Activated naive CD8-positive, alpha-beta T cell treated with anti-CD3 and anti-CD28 coated beads, Interleukin-2, amount 10 ng/mL, durations not matched to agents 7 days and 5 days (primary cell): ENCODE measurements around the gene ARID5B. TPM values are rescaled to one million over a fixed set of nuclear protein-coding genes. Genes with fewer than 3 reads are reported as not detected.

ENCODE experiments used
- ATAC-seq: fragments of 150-1000 bp; cut with Tn5 transposase; one replicate; pipeline ENCODE4 v1.10.0; 2021; ENCODE audit warnings: low read depth, moderate library complexity
- POLR2A ChIA-PET: fragments of 350-600 bp; sonication (Branson Sonifier 250); formaldehyde crosslinking; loops from one replicate; lab custom pipeline; 2021; ENCODE audit warnings: antibody characterized with exemption; lab: Charles Lee
- DNase-seq: peaks from one replicate; pipeline ENCODE4 v3.0.0; 2021
- H3K27ac Mint-ChIP-seq: one replicate; pipeline ENCODE4 v1.8.0; 2022; ENCODE audit warnings: mild to moderate bottlenecking, mixed read lengths
- H3K27me3 Mint-ChIP-seq: one replicate; pipeline ENCODE4 v1.8.0; 2022; ENCODE audit warnings: mild to moderate bottlenecking, moderate library complexity, mixed read lengths
- H3K36me3 Mint-ChIP-seq: one replicate; pipeline ENCODE4 v1.8.0; 2021; ENCODE audit warnings: mild to moderate bottlenecking, mixed read lengths
- H3K4me1 Mint-ChIP-seq: one replicate; pipeline ENCODE4 v1.8.0; 2021; ENCODE audit warnings: mixed read lengths
- H3K4me3 Mint-ChIP-seq: one replicate; pipeline ENCODE4 v1.8.0; 2022; ENCODE audit warnings: mild to moderate bottlenecking, moderate library complexity, mixed read lengths
- H3K9me3 Mint-ChIP-seq: one replicate; pipeline ENCODE4 v1.8.0; 2021; ENCODE audit warnings: mixed read lengths
- total RNA-seq, 2 experiments: library from RNA; stranded (reverse); gene quantifications; one replicate each; pipeline ENCODE4 v1.2.3, GENCODE V29; 2021

The ARID5B gene
- total RNA-seq, 2 experiments from 2014 or later = 25.4 to 26.1 TPM

DNA sequence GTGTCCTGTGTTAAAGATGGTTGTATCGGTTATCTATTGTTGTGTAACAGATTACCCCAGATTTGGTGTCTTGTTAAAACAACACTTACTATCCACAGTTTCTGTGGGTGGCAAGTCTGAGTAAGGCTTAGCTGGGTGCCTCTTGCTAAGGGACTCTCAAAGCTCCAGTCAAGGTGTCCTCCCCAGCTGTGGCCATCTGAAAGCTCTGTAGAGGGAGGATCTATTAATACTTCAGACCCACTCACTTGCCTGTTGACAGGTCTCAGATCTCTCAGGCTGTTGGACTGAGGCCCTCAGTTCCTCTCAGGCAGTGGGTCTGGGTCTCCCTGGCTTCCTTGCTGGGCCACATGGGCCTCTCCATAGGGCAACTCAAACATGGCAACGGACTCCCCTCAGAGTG is 19.6 kb downstream of the ARID5B start:
- Mint-ChIP-seq H3K27me3 (no peaks in the 10 kb centered on the region), H3K4me1 (peaks cover 21% of the 10 kb centered on the region)
- POLR2A ChIA-PET = interaction anchor here (1.0 kb wide), 1 partner anchor 13 kb away, joined by 3 read pairs; no protein-coding TSS in a partner anchor

DNA sequence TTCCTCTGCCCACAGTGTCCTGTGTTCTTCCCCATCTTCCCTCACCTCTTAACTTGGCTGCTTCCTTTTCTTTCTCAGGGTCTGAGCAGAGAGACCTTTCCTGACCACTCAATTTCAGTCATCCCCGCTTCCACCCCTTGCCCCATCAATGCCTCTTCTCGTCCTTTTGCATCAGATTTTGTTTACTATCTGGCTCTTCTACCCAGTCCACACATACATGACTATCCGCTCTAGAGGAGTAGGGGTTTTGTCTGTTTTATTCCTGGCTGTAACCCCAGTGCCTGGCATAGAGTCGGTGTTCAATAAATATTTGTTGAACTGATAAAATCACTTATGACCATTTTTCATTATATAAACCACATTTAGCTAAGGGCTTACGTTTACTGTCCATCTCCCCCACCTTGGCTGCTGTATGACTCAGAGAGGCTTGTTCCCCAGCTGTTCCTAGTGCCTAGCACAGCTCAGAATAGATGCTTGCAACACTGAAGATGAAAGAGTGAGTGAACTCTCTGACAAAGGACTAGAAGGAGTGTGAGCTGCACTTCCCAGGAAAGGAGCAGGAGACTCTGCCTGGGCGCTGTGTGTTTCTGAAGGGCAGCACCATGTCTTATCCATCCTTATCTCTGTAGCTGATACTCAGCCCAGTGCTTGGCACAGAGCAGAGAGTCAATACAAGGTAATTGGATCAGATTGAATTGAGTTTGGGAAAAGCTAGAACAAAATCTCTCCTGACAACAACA is 21.9 kb downstream of the ARID5B start:
- Mint-ChIP-seq H3K4me3 (no peak overlapping the region), H3K27ac (no peak overlapping the region), H3K27me3 (no peaks in the 10 kb centered on the region), H3K4me1 (peaks cover 11% of the 10 kb centered on the region), H3K9me3 (peaks cover 3% of the 10 kb centered on the region), H3K36me3 (peaks cover 49% of the 10 kb centered on the region)
- ATAC-seq (no peak), DNase-seq (no peak)
- POLR2A ChIA-PET = interaction anchor here (0.9 to 1.5 kb wide), 2 partner anchors 11 to 27 kb away, joined by 3 read pairs; no protein-coding TSS in a partner anchor

More for the DNA sequence above, 19.6 kb downstream of the ARID5B start:
- Mint-ChIP-seq H3K9me3 (peaks cover 13% of the 10 kb centered on the region), H3K27ac (no peak overlapping the region), H3K36me3 (peaks cover 59% of the 10 kb centered on the region), H3K4me3 (no peak overlapping the region)
- DNase-seq (no peak), ATAC-seq (no peak)

DNA sequence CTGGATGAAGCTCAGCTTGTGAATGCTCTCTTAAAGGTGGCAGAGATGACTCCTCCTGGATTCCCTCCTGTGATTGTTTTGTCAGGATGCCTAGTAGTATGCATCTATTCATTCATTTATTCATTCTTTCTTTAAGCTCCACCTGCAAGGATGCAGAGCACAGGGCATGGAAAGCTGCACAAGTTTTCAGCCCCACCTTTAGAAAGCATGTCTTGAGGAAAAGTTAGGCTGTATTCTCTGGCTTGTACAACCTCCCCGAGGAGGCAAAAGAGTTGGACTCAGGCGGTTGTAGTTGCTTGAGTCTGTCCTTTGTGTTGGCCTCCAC is 22.4 kb downstream of the ARID5B start:
- H3K9me3 Mint-ChIP-seq = peaks cover 3% of the 10 kb centered on the region
- H3K4me1 Mint-ChIP-seq = peaks cover 10% of the 10 kb centered on the region
- POLR2A ChIA-PET = interaction anchor here (1.5 kb wide), 1 partner anchor 11 kb away, joined by 3 read pairs; no protein-coding TSS in a partner anchor

DNA sequence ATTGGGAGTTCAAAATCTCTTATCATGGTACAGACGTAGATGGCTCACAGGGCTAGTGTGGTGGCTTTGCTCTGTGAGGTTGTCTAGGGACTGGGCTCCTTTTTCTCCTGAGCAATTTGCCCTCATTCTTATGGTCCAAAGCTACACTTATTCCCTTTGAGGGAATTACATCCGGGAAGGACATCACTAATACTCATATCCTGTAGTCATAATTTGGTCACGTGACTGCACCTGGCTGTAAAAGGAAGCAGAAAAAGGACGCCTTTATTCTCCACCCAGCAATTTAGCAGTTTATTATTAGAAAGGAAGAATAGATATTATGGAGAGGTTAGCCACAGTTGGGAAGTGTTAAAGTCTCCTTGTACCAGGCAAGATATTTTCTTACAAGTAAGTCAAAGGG is 28.1 kb downstream of the ARID5B start:
- Mint-ChIP-seq H3K4me3 (no peak overlapping the region), H3K27me3 (no peaks in the 10 kb centered on the region), H3K36me3 (peaks cover 60% of the 10 kb centered on the region), H3K27ac (no peak overlapping the region), H3K4me1 (peaks cover 20% of the 10 kb centered on the region), H3K9me3 (peaks cover 5% of the 10 kb centered on the region)
- DNase-seq = no peak
- ATAC-seq = no peak
- POLR2A ChIA-PET = no interaction called here

More for the DNA sequence above, 22.4 kb downstream of the ARID5B start:
- no peak for DNase-seq
- Mint-ChIP-seq H3K36me3 (peaks cover 51% of the 10 kb centered on the region), H3K4me3 (no peak overlapping the region), H3K27me3 (no peaks in the 10 kb centered on the region), H3K27ac (no peak overlapping the region)
- ATAC-seq = no peak

DNA sequence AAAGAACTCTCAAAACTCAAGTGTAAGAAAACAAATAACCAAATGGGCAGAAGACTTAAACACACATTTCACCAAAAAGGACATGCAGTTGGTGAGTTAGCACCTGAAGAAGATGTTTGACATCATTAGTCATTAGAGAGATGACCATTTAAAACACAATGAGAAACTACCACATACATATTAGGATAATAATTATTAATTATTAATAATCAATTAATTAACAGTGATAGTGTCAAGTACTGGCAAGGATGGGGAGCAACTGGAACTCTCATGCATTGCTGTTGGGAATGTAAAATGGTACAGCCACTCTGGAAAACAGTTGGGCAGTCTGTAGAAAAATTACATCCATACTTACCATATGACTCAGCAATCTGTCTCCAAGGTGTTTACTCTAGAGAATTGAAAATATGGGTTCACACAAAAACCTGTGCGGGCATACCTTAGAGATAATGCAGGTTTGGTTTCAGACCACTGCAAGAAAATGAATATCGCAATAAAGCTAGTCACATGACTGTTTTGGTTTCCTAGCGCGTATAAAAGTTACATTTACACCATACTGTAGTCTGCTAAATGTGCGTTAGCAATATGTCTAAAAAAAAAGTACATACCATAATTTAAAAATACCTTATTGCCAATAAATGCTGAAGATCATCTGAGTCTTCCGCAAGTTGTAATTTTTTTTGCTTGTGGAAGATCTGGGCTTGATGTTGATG is 30.3 kb downstream of the ARID5B start:
- no peak overlapping the region for H3K4me3 Mint-ChIP-seq

DNA sequence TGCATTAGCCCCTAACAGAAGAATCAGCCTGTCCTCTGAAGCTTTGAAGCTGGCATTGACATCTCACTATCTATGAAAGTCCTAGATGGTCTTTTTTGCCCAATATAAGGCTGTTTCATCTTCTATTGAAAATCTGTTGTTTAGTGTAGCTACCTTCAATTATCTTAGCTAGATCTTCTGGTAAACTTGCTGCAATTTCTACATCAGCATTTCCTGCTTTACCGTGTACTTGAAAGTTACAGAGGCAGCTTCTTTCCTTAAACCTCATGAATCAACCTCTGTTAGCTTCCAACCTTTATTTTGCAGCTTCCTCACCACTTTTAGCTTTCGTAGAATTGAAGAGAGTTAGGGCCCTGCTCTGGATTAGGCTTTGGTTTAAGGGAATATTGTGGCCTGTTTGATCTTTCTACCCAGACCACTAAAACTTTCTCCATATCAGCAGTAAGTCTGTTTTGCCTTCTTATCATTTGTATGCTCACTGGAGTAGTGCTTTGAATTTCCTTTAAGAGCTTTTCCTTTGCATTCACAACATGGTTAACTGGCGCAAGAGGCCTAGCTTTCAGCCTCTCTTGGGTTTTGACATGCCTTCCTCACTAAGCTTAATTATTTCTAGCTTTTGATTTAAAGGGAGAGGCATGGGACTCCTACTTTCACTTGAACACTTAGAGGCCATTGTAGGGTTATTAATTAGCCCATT is 32.5 kb downstream of the ARID5B start:
- H3K4me3 Mint-ChIP-seq = peak overlapping the region; percentile 12
- ATAC-seq = peak; percentile 63
- peaks cover 3% of the 10 kb centered on the region for H3K9me3 Mint-ChIP-seq

More for the DNA sequence above, 30.3 kb downstream of the ARID5B start:
- peaks cover 26% of the 10 kb centered on the region for H3K4me1 Mint-ChIP-seq
- H3K27me3 Mint-ChIP-seq = no peaks in the 10 kb centered on the region
- peaks cover 5% of the 10 kb centered on the region for H3K9me3 Mint-ChIP-seq
- H3K27ac Mint-ChIP-seq = no peak overlapping the region
- DNase-seq (no peak), ATAC-seq (no peak)
- POLR2A ChIA-PET = no interaction called here
- H3K36me3 Mint-ChIP-seq = peaks cover 51% of the 10 kb centered on the region

DNA sequence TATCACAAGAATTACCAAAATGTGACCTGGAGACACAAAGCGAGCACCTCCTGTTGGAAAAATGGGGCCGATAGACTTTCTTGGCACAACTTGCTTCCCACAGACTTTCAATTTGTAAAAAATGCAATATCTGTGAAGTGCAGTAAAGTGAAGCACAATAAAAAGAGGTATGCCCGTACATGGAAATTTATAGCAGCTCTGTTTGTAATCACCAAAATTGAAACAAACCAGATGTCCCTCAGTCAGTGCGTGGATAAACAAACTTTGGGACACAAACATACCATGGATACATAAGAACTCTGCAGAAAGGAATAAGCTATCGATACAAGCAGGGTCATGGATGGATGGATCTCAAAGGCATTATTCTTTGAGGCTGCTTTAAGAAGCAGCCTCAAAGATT is 33.6 kb downstream of the ARID5B start:
- H3K4me3 Mint-ChIP-seq = no peak overlapping the region
- H3K9me3 Mint-ChIP-seq = peaks cover 3% of the 10 kb centered on the region
- H3K27ac Mint-ChIP-seq = no peak overlapping the region
- no peaks in the 10 kb centered on the region for H3K27me3 Mint-ChIP-seq
- POLR2A ChIA-PET = interaction anchor here (1.1 to 1.4 kb wide), 2 partner anchors 11 to 114 kb away, joined by 3 read pairs; no protein-coding TSS in a partner anchor
- DNase-seq (no peak), ATAC-seq (no peak)
- peaks cover 50% of the 10 kb centered on the region for H3K4me1 Mint-ChIP-seq
- H3K36me3 Mint-ChIP-seq = peaks cover 43% of the 10 kb centered on the region

More for the DNA sequence above, 32.5 kb downstream of the ARID5B start:
- peaks cover 43% of the 10 kb centered on the region for H3K4me1 Mint-ChIP-seq
- DNase-seq = no peak
- no peaks in the 10 kb centered on the region for H3K27me3 Mint-ChIP-seq
- POLR2A ChIA-PET = interaction anchor here (0.8 to 1.5 kb wide), 6 partner anchors 8 to 115 kb away, joined by 3 to 4 read pairs (median 3); no protein-coding TSS in a partner anchor
- H3K36me3 Mint-ChIP-seq = peaks cover 51% of the 10 kb centered on the region
- H3K27ac Mint-ChIP-seq = peak overlapping the region; percentile 35

DNA sequence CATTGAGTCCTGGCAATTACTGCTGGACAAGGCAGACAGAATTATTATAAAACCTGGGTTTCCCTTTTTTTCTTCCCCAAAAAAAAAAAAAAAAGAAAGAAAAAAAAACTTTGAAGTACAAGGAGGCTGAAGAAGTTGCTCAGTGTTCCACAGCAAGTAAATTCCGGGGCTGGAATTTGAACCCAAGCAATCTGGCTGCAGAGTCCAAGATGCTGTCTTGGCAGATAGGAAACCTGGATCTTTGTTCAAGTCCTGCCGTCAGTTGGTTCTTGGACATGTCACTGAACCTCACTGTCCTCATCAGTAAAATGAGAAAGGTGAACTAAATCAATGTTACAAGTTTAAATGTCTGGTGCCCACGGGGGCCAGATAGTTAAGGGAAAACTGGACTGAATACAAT is 35.3 kb downstream of the ARID5B start:
- POLR2A ChIA-PET = interaction anchor here (0.6 to 1.1 kb wide), 3 partner anchors 11 to 120 kb away, joined by 3 to 5 read pairs (median 3); no protein-coding TSS in a partner anchor
- H3K4me1 Mint-ChIP-seq = peaks cover 57% of the 10 kb centered on the region
- no peak overlapping the region for H3K27ac Mint-ChIP-seq
- no peak overlapping the region for H3K4me3 Mint-ChIP-seq
- ATAC-seq = no peak
- no peaks in the 10 kb centered on the region for H3K9me3 Mint-ChIP-seq
- H3K27me3 Mint-ChIP-seq = no peaks in the 10 kb centered on the region
- peaks cover 47% of the 10 kb centered on the region for H3K36me3 Mint-ChIP-seq
- DNase-seq = no peak

DNA sequence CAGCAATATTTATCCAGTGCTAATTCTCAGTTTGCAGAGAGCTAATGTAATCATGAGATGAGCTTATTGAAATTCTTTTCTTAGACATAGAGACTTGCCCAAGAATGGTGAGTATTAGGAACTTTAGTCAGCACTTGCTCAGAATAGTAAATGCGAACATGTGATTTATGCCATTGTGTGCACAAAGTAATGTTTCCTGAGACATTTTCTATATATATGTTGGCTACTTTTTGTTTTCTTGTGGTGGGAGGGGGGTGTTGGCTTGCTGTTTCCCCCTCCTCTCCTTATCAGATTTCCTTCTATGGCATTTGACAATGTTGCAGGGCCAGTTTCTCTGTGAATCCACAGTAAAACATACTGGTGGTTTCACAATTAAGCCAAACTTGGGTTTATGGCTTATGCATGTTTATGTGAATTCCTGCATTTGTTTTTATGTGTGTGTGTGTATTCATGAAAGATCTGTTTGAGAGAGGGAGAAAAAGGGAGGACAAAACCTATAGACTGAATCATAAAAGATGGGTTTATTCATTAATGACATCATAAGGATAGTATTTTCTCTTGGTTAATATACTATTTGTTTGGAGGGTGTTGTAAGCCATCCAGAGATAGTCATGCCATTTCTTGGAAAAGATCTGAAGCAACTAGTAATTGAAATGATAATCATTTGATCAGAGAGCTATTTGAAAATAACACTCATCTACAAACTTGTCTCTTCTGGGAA is 36.3 kb downstream of the ARID5B start:
- Mint-ChIP-seq H3K27ac (peak overlapping the region; percentile 41), H3K4me1 (peaks cover 61% of the 10 kb centered on the region), H3K27me3 (no peaks in the 10 kb centered on the region), H3K9me3 (no peaks in the 10 kb centered on the region), H3K36me3 (peaks cover 42% of the 10 kb centered on the region), H3K4me3 (peak overlapping the region; percentile 35)
- DNase-seq (no peak), ATAC-seq (no peak)
- POLR2A ChIA-PET = interaction anchor here (0.6 to 1.1 kb wide), 2 partner anchors 41 to 409 kb away, joined by 3 to 5 read pairs; no protein-coding TSS in a partner anchor

DNA sequence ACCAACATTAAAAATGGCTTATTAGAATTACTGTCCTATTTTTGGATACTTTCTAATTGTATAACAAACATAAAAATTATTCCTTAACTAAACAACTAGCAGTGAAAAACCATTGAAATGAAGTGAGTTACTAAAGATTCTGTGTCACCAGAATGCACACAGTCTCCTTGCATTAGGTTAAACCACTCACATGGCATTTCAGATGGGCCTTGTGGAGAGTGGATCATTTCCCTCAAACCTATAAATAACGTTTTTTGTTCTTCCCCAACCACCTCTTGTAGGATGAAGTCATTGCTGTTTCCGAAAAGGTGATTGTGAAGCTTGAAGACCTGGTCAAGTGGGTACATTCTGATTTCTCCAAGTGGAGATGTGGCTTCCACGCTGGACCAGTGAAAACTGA is 38.4 kb downstream of the ARID5B start:
- peak overlapping the region; percentile 39 for H3K27ac Mint-ChIP-seq
- POLR2A ChIA-PET = interaction anchor here (1.6 kb wide), 1 partner anchor 39 kb away, joined by 6 read pairs; the partner anchor contains the start of gene ARID5B
- H3K27me3 Mint-ChIP-seq = no peaks in the 10 kb centered on the region
- DNase-seq = no peak
- H3K9me3 Mint-ChIP-seq = no peaks in the 10 kb centered on the region
- ATAC-seq = no peak
- H3K4me1 Mint-ChIP-seq = peaks cover 62% of the 10 kb centered on the region
- peaks cover 45% of the 10 kb centered on the region for H3K36me3 Mint-ChIP-seq
- H3K4me3 Mint-ChIP-seq = no peak overlapping the region

DNA sequence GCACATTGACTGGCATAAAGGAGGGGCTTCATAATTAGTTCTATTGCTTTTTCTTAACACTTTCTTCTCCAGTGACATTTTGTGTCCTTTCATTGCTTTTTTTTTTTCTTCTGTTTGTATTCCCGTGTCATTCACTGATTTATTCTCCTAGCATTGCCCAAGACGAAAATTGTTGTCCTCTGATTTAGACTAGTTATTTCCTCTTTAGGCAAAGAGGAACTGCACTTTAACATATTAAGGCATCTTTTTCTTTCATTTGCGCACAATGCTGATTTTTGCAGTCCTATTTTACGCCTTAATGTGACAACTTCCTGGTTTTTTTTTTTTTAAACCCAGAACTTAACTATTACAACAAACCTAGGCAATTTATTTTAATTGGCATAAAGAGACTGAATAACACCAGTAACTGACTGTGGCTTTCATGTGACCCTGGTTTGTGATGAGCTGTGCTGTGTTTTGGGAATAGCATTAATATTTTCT is 39.7 kb downstream of the ARID5B start:
- Mint-ChIP-seq H3K27ac (no peak overlapping the region), H3K36me3 (peaks cover 46% of the 10 kb centered on the region)
- POLR2A ChIA-PET = interaction anchor here (0.7 to 1.3 kb wide), 3 partner anchors 8 to 39 kb away, joined by 3 to 6 read pairs (median 3); partner anchors contain the start of gene ARID5B

More for the DNA sequence above, 39.7 kb downstream of the ARID5B start:
- Mint-ChIP-seq H3K4me1 (peaks cover 58% of the 10 kb centered on the region), H3K4me3 (no peak overlapping the region), H3K27me3 (no peaks in the 10 kb centered on the region), H3K9me3 (no peaks in the 10 kb centered on the region)
- DNase-seq (no peak), ATAC-seq (no peak)
